ENCODE measurements around the gene HDHD2. TPM values are rescaled to one million over a fixed set of nuclear protein-coding genes. Genes with fewer than 3 reads are reported as not detected.
"Not testable (repeated sequence)": the region's sequence is repeated elsewhere in the genome, so short reads cannot be mapped to it uniquely, and the experiment has no call there.

Gene HDHD2, protein sequence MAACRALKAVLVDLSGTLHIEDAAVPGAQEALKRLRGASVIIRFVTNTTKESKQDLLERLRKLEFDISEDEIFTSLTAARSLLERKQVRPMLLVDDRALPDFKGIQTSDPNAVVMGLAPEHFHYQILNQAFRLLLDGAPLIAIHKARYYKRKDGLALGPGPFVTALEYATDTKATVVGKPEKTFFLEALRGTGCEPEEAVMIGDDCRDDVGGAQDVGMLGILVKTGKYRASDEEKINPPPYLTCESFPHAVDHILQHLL
- polyA plus RNA-seq (2011; rRNA removed) (10.4 and 14.8 TPM in 2 replicates), polyA minus RNA-seq (2011; rRNA and poly(A)+ RNA removed) (6.4 and 20.0 TPM in 2 replicates)

DNA sequence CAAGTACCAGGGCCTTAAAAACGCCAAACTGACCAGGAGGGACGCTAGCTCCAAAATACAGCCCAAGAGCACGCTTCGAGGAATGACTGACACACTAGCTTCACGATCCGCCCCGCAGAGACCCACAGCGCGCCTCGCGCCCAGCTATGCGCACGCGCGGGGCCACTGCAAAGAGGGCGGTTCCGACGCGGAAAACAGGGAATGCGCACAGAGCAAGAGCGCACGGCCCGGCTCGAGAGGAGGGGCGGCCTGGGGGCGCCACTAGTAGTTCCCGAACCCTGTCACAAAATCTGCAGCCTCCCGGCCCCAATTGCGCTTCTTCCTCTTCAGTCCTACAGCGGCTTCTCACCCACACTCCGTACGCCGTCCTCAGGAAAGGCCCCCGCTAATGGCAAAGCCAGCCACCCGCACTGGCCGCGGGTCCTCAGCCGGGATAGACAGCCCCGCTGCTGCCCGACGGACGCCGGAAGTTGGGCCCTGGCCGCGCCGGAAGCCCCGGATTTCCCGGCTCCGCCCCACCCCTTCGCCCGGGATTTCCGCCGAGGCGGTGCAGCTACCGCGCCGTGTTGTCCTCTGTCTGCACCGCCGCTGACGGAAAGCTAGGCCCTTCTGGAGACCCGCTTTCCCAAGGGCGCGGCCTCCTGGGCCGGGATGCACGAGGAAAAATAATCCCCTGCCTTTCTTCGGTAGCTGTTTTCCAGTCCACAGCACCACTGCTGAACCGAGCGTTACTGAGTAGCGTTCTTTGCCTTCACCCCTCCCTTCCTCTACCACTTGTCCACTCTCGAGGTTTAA lies at the start of gene HDHD2:
HDHD2 (minus strand) TSS at position 472 of the 795 bp plus-strand sequence. CDS start 14,061 bp downstream, outside the sequence.
- TF ChIP-seq, protein P1, sequence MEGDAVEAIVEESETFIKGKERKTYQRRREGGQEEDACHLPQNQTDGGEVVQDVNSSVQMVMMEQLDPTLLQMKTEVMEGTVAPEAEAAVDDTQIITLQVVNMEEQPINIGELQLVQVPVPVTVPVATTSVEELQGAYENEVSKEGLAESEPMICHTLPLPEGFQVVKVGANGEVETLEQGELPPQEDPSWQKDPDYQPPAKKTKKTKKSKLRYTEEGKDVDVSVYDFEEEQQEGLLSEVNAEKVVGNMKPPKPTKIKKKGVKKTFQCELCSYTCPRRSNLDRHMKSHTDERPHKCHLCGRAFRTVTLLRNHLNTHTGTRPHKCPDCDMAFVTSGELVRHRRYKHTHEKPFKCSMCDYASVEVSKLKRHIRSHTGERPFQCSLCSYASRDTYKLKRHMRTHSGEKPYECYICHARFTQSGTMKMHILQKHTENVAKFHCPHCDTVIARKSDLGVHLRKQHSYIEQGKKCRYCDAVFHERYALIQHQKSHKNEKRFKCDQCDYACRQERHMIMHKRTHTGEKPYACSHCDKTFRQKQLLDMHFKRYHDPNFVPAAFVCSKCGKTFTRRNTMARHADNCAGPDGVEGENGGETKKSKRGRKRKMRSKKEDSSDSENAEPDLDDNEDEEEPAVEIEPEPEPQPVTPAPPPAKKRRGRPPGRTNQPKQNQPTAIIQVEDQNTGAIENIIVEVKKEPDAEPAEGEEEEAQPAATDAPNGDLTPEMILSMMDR (IDR thresholded peaks at IDR 0.05; ENCODE audit: insufficient read depth, low read depth, low read length), result peak; percentile 19; the same call in 1 of the 2 replicates
- CTCF ChIA-PET, result interaction anchor here (1.0 to 1.8 kb wide), 4 partner anchors 18 to 54 kb away, joined by 3 to 4 read pairs (median 4); no protein-coding TSS in a partner anchor
- peak; percentile 13 for DNase-seq (ENCODE audit: low read depth)
- Histone ChIP-seq H3K27me3 (ENCODE audit: control insufficient read depth, insufficient read depth, low read length) (no peaks in the 10 kb centered on the region), H3K36me3 (ENCODE audit: control insufficient read depth, insufficient read depth, low read length) (peaks cover 1% of the 10 kb centered on the region; the same call in 1 of the 2 replicates), H3K4me3 (ENCODE audit: low read depth, low read length) (peak within 1 kb of the TSS; percentile 69)
- POLR2A ChIA-PET, result interaction anchor here (0.6 kb wide), 2 partner anchors 45 to 1007 kb away, joined by 3 to 5 read pairs; no protein-coding TSS in a partner anchor

DNA sequence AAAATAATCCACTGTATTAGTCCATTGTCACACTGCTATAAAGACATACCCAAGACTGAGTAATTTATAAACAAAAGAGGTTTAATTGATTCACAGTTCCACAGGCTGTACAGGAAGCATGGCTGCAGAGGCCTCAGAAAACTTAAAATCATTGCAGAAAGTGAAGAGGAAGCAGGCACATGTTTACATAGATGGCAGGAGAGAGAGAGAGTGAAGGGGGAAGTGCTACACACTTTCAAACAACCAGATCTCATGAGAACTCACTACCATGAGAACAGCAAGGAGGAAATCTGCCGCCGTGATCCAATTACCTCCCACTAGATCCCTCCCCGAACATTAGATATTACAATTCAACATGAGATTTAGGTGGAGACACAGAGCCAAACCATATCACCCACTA lies 45.7 kb upstream of the HDHD2 start:
- DNase-seq (ENCODE audit: low read depth); H3K36me3 ChIP-seq (ENCODE audit: control insufficient read depth, insufficient read depth, low read length); POLR2A ChIA-PET; H3K4me3 ChIP-seq (ENCODE audit: low read depth, low read length); H3K27me3 ChIP-seq (ENCODE audit: control insufficient read depth, insufficient read depth, low read length): not testable (repeated sequence)
- CTCF ChIA-PET, result interaction anchor here (2.1 kb wide), 1 partner anchor 9 kb away, joined by 12 read pairs; no protein-coding TSS in a partner anchor

DNA sequence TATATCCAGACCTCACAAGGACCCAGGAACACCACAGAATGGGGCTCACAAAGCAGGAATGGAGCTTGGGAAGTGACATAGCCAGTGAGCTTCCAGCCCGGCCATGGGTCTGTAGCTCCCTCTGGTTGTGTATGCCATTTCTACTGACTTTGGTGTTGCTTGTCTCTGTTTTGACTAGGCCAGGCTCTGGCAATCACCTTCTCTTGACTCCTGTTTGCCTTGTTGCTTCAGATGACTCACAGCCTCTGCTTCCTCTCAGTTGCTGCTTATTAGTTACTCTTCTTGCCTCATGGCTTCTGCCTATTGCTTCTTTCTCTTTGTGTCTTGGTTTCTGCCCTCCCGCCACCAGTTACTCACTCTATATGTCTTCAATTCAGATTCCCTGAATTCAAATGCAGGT lies 41.7 kb upstream of the HDHD2 start:
- H3K27me3 ChIP-seq (ENCODE audit: control insufficient read depth, insufficient read depth, low read length), result no peaks in the 10 kb centered on the region
- ChIA-PET CTCF (interaction anchor here (1.9 kb wide), 1 partner anchor 13 kb away, joined by 6 read pairs; no protein-coding TSS in a partner anchor), POLR2A (no interaction called here)
- no peak for DNase-seq (ENCODE audit: low read depth)
- no peak overlapping the region for H3K4me3 ChIP-seq (ENCODE audit: low read depth, low read length)
- TF ChIP-seq, protein P1 (IDR thresholded peaks at IDR 0.05; ENCODE audit: insufficient read depth, low read depth, low read length), result no peak
- no peaks in the 10 kb centered on the region for H3K36me3 ChIP-seq (ENCODE audit: control insufficient read depth, insufficient read depth, low read length)

DNA sequence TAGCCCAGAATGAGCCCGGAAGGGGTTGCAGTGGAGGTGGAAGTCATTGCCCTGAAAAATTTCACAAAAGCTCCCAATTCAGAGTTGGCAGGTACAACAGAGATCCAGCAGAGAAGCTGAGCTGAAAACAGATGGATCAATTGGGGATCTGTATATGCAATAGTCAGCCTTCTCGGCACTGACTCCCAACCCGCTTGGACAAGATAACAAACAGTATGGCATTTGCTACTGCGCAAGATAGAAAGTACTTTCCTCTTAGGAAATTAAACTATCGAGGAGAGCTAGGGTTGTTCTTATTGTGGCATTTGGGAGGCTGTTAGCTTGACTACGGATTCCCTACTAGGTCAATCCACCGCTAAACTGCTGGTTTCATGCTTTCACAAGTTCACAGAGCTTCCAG lies 37.4 kb upstream of the HDHD2 start:
- ChIA-PET POLR2A (no interaction called here), CTCF (interaction anchor here (1.3 to 2.8 kb wide), 2 partner anchors 17 to 21 kb away, joined by 3 to 9 read pairs; no protein-coding TSS in a partner anchor)
- TF ChIP-seq, protein P1 (IDR thresholded peaks at IDR 0.05; ENCODE audit: insufficient read depth, low read depth, low read length), result no peak
- Histone ChIP-seq H3K4me3 (ENCODE audit: low read depth, low read length) (no peak overlapping the region), H3K36me3 (ENCODE audit: control insufficient read depth, insufficient read depth, low read length) (no peaks in the 10 kb centered on the region), H3K27me3 (ENCODE audit: control insufficient read depth, insufficient read depth, low read length) (no peaks in the 10 kb centered on the region)
- DNase-seq (ENCODE audit: low read depth), result no peak

DNA sequence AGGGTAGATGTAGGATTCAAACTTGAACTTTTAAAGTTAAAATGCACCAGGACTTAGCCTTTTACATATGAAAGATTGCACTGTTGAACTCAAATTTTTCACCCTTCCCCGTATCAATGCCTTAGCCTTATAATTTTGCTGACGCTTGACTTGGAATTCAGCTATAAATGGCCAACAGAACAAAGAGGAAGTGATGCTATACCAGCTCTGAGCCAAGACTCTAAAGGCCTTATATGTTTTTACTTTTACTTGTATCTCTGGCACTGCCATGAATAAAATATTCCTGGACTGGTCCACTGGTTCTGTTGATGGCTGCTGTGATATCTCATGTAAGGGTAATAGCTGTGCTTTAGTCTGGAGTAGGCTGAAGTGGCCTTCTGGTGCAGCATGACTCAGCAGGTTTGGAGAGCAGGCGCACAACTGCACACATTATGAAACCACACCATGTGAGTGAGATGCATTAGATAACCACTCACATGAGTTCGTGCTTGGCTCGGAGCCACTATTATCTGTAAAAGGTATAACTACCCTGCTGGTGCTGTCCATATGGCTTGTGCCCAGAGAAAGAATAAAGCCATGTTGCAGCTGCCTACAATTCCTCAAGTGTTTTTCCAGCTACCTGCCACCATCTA lies 34.2 kb upstream of the HDHD2 start:
- DNase-seq (ENCODE audit: low read depth), result no peak
- ChIA-PET CTCF (interaction anchor here (1.0 to 1.6 kb wide), 3 partner anchors 19 to 564 kb away, joined by 3 to 4 read pairs (median 4); no protein-coding TSS in a partner anchor), POLR2A (no interaction called here)
- H3K36me3 ChIP-seq (ENCODE audit: control insufficient read depth, insufficient read depth, low read length), result no peaks in the 10 kb centered on the region
- TF ChIP-seq, protein P1 (IDR thresholded peaks at IDR 0.05; ENCODE audit: insufficient read depth, low read depth, low read length), result no peak
- peaks cover 1% of the 10 kb centered on the region; the same call in 1 of the 2 replicates for H3K27me3 ChIP-seq (ENCODE audit: control insufficient read depth, insufficient read depth, low read length)
- no peak overlapping the region for H3K4me3 ChIP-seq (ENCODE audit: low read depth, low read length)

DNA sequence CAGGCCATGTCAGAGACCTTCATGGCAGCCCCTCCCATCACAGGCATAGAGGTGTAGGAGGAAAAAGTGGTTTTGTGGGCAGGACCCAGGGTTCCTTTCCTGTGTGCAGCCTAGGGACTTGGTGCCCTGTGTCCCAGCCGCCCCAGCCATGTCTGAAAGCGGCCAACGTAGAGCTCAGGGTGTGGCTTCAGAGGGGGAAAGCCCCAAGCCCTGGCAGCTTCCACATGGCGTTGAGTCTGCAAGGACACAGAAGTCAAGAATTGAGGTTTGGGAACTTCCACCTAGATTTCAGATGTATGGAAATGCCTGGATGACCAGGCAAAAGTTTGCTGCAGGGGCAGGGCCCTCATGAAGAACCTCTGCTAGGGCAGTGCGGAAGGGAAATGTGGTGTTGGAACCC lies 31.9 kb upstream of the HDHD2 start:
- H3K4me3 ChIP-seq (ENCODE audit: low read depth, low read length); H3K27me3 ChIP-seq (ENCODE audit: control insufficient read depth, insufficient read depth, low read length); POLR2A ChIA-PET; H3K36me3 ChIP-seq (ENCODE audit: control insufficient read depth, insufficient read depth, low read length); DNase-seq (ENCODE audit: low read depth); CTCF ChIA-PET: not testable (repeated sequence)

All from BJ (cell line).